Heart left ventricle (tissue), 13 donors: ENCODE data around the gene CFAP58.

ENCODE experiments used
- POLR2A ChIP-seq, 2 donors: fragments of 450-650 bp; IDR thresholded peaks; one replicate each; pipeline ENCODE4 v1.6.1; 2017; ENCODE audit warnings: antibody characterized with exemption in 2 of 2, mild to moderate bottlenecking in 2 of 2, moderate library complexity in 2 of 2
- TF ChIP-seq, protein P1 (sequence below), 12 donors: fragments of 200-600 bp; sonication (generic) in 4 of 12; IDR thresholded peaks; one replicate each; pipeline versions ENCODE4 v1.5.0 to v1.8.0; 2018 to 2022; ENCODE audit warnings: antibody characterized with exemption in 12 of 12, mild to moderate bottlenecking in 5 of 12
- donor health status: ischemic (EF 13 %, LVEDD 7.1; RV severe dilation, severe dysfunction).
- donor health status: DM: no; HTN: yes; CAD: no.
- donor health status: DM: no; HTN: no; CAD: no.
- donor health status: ischemic (EF 25% LVEDD 6.9; RV normal size, moderate dysfunction).
- donor health status: ischemic (EF 25% LVEDD 5.7; RV mildly dilated, moderate dysfunction).
- donor health status: ischemic (EF 35%, LVEDD 5.7; RV mildly dilated, moderate dysfunction).
- donor health status: nonischemic (EF 11% LVEDD 7.7; RV severe dilation, severe dysfunction).
- donor health status: DM: yes; HTN: yes; CAD: no.
- donor health status: PGD.
- donor health status: ischemic (EF 29% LVEDD 5.4; RV normal size, mild dysfunction).
- donor health status: nonischemic (EF 23%, LVEDD 6.1; RV moderate dilation, normal function).

- TF ChIP-seq, protein P1, sequence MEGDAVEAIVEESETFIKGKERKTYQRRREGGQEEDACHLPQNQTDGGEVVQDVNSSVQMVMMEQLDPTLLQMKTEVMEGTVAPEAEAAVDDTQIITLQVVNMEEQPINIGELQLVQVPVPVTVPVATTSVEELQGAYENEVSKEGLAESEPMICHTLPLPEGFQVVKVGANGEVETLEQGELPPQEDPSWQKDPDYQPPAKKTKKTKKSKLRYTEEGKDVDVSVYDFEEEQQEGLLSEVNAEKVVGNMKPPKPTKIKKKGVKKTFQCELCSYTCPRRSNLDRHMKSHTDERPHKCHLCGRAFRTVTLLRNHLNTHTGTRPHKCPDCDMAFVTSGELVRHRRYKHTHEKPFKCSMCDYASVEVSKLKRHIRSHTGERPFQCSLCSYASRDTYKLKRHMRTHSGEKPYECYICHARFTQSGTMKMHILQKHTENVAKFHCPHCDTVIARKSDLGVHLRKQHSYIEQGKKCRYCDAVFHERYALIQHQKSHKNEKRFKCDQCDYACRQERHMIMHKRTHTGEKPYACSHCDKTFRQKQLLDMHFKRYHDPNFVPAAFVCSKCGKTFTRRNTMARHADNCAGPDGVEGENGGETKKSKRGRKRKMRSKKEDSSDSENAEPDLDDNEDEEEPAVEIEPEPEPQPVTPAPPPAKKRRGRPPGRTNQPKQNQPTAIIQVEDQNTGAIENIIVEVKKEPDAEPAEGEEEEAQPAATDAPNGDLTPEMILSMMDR (IDR thresholded peaks at IDR 0.05): peak; percentile 61 to 87 (median 76)
- no peak for TF ChIP-seq POLR2A (IDR thresholded peaks at IDR 0.05)
Observed at GRCh38 chr10:104350127-104350635, 3.5 kb upstream of the CFAP58 start.
